ELF-1 (cell line): ENCODE results near the gene ELAVL1.

Experiments used
- DNase-seq: peaks from one replicate; pipeline ENCODE4 v3.0.0-alpha.2; 2016; ENCODE audit warnings: low read depth, low spot score

Gene ELAVL1

GRCh38 chr19:8021374-8021773 lies 15.9 kb upstream of the ELAVL1 start:
- no peak for DNase-seq

GRCh38 chr19:8020681-8021080 lies 15.2 kb upstream of the ELAVL1 start:
- DNase-seq, result no peak

- peak; percentile 26 for DNase-seq
Observed at GRCh38 chr19:8017808-8018207, 12.4 kb upstream of the ELAVL1 start.

GRCh38 chr19:8004723-8005513 lies 523 bp downstream of the ELAVL1 start:
- no peak for DNase-seq

- no peak for DNase-seq
Observed at GRCh38 chr19:8004001-8004400, 1.4 kb downstream of the ELAVL1 start.

GRCh38 chr19:8001995-8002849 lies 3.2 kb downstream of the ELAVL1 start:
- peak; percentile 98 for DNase-seq

GRCh38 chr19:8001651-8001994 lies 3.8 kb downstream of the ELAVL1 start:
- DNase-seq, result no peak

GRCh38 chr19:8000298-8001038 lies 5.0 kb downstream of the ELAVL1 start:
- DNase-seq, result no peak

GRCh38 chr19:7999376-7999775 lies 6.1 kb downstream of the ELAVL1 start:
- no peak for DNase-seq

- DNase-seq, result no peak
Observed at GRCh38 chr19:7997809-7998480, 7.5 kb downstream of the ELAVL1 start.

- no peak for DNase-seq
Observed at GRCh38 chr19:7996883-7997282, 8.6 kb downstream of the ELAVL1 start.

GRCh38 chr19:7995810-7996158 lies 9.7 kb downstream of the ELAVL1 start:
- DNase-seq, result no peak

GRCh38 chr19:7994928-7995809 lies 10.3 kb downstream of the ELAVL1 start:
- DNase-seq, result no peak

- peak; percentile 31 for DNase-seq
Observed at GRCh38 chr19:7994114-7994513, 11.3 kb downstream of the ELAVL1 start.

- no peak for DNase-seq
Observed at GRCh38 chr19:7993560-7993959, 11.9 kb downstream of the ELAVL1 start.

- no peak for DNase-seq
Observed at GRCh38 chr19:7992575-7992974, 12.9 kb downstream of the ELAVL1 start.

- DNase-seq, result no peak
Observed at GRCh38 chr19:7989071-7989575, 16.3 kb downstream of the ELAVL1 start.

GRCh38 chr19:7988307-7988706 lies 17.1 kb downstream of the ELAVL1 start:
- DNase-seq, result peak; percentile 36

GRCh38 chr19:7987114-7987768 lies 18.2 kb downstream of the ELAVL1 start:
- DNase-seq, result no peak
